NB4 (cell line): ENCODE results near the gene ADCY3.

Experiments used
- CTCF ChIP-seq: IDR thresholded peaks from one replicate; pipeline ENCODE4 v1.5.1; 2012; ENCODE audit warnings: low read depth, low read length
- MYC ChIP-seq: IDR thresholded peaks from 2 replicates; pipeline ENCODE4 v1.6.1; 2011; ENCODE audit warnings: low read depth, low read length
- TF ChIP-seq, protein P1 (sequence below): IDR thresholded peaks from 2 replicates; pipeline ENCODE4 v1.6.1; 2011; ENCODE audit warnings: low read depth, low read length

- TF ChIP-seq CTCF (no peak), MYC (no peak)
- TF ChIP-seq, protein P1, sequence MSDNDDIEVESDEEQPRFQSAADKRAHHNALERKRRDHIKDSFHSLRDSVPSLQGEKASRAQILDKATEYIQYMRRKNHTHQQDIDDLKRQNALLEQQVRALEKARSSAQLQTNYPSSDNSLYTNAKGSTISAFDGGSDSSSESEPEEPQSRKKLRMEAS, result no peak
Observed at GRCh38 chr2:24878341-24878740, 41.7 kb downstream of the ADCY3 start.
